GM18508 (cell line): ENCODE data around the gene SH3RF3.

Experiments used
- ATAC-seq: cut with Tn5 transposase; IDR thresholded peaks from one replicate; pipeline ENCODE4 v1.9.1; 2021; ENCODE audit warnings: moderate number of reproducible peaks; ENCODE audit not compliant: insufficient read depth, unreplicated experiment

Gene SH3RF3

DNA sequence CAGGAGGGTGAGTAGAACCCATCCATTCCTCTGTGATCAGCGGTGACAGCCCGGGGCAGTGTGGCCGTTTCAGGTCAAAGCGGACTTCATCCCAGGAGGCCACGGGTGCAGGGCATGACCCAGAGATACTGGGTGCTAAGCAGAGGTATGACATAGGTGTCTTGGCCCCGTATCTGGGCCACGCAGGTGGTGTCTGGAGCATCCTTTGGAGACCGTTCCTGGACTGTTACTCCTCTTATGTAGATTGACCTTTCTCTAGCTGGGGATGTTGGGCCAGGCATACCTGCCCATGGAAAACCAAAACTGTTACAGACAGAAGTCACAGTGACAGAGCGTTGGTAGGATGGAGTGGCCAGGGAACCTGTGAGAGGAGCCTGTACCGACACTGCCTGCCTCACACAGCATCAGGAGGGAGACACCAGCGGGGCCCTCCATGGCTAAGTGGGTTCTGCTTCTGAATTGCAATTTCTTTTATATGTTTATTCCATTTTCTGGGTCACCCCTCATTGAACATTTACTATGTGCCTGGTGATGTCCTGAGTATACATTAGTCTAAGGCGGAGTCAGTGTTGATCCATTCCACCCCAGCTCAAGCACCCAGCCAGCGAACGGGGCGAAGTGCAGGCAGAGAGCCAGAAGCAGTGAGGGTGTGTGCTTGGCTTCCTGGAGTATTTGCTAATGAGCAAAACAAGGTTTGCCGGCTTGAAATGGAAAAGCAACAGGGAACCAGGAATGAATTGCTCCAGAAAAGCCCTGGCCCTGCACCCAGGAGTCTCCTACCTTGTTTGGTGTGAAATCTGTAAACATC, 141.7 kb downstream of the SH3RF3 start:
- ATAC-seq = no peak

DNA sequence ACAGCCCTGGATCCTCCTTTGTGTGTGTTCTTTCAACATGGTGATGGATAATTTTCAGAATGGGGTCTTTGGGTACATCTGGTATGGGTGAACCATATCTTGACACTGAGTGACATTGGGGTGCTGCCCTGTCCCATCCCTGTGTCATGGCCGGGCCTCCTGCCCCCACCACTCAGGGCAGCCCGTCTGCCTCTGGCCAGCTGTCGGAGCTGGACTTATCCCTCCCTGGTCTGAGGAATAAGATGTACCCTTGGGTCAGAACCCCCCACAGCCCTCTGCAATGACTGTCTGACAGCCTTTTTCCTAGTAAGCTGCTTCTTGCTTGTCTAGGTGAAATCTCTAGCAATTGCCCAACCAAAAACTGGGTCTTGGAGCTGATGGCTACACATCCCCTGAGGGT, 142.9 kb downstream of the SH3RF3 start:
- no peak for ATAC-seq

DNA sequence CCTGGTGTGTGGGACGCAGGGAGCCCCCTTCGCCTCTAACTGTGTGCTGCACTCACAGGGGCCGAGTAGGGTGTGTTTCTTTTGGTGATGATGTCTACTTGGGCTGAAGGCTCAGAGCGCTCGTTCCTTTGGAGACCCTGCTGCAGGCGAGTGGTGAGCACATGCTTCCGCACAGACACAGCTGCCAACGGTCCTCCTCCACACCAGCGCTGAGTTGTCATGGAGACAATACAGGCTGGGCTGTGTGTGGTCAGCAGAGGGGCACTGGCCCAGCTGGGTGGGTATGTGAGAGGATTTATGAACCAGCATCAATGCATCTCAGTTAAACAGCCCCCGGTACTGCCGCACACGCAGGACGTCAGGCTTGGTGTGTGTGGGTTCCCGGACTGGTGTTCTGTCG, 143.5 kb downstream of the SH3RF3 start:
- ATAC-seq = no peak

DNA sequence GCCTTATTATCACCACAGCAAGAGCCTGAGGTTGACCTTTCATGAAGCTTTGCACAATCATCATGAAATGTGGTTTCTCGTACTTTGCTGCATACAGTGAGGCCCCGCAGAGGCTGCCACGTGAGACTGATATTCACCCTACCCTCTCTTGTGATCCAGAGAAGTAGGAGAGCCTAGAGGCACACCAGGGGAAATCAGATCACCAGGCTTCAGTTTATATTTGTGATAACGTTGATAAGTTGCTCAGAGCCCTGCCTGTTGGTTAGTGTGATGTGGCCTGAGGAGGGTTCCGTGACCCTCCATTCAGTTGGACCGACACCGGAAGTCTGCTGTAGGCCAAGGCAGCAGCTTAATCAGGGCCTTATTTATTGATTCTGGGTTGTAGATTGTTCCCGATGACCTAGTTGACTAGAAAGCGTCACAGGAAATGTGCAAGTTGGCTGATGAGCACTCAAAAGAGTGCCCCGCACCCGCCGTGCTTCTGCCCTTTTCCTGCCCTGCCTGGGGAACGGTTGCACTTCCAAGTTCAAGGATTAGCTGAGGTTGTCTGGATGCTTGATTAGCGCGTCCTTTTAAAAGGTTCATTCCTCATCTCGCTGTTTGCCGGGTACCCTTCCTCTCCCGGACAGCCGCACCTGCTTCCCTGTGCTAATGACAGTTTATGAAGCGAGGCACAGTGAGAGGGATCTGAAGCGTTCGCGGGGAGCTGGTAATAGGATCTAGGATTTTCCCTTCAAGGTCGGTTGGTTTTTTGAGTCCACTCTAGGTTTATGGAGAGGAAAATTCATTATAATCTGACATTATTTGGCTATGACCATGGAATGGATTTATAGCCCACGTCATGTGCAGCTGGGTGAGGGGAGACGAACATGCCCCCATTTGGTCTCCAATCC, 146.4 kb downstream of the SH3RF3 start:
- ATAC-seq = no peak

DNA sequence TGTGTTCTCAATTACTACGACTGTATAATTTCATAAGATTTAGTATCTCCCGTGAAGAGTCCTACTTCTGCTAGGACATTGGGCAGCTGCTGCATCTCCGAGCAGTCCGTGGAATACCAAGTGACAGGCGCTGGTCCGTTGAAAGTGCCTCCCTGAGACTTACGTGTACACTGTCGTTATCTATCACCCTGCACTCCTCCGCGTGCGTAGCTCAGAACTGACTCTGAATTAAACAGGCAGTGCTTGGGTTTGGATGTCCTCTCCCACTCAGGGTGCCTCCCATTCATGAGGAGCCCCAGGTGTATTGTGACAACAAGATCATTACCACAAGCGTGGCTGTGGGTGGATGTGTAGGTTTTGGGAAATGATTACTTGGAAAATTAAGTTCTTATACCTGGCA, 148.4 kb downstream of the SH3RF3 start:
- ATAC-seq = no peak

DNA sequence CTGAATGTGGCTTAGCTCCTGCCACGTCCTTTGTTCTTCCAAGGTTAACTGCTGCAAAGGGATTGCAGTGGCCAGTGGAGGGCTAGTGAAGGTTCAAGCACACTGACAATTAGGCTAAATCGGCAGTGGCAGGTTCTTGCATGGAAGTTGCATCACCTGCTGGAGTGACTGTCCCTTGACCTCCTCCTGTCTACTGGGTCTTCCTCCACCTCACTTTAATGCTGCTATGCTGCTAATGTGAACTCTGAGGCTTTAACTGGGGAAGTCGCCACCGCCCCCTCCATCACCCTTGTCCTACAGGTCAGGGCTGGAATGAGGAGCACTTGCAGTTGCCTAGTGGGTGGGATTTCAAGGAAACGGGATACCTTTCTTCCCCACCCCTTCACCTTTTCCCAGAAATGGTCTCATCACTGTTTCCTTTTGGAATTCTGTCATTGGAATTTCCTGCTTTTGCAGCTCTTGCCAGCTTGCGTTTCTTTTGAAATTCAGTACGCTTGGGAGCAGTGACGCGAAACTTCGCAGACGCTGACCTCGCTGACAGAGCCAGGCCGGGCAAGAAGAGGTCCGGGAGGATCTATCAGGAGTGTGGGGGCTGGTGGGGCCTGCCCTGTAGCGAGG, 150.3 kb downstream of the SH3RF3 start:
- no peak for ATAC-seq

DNA sequence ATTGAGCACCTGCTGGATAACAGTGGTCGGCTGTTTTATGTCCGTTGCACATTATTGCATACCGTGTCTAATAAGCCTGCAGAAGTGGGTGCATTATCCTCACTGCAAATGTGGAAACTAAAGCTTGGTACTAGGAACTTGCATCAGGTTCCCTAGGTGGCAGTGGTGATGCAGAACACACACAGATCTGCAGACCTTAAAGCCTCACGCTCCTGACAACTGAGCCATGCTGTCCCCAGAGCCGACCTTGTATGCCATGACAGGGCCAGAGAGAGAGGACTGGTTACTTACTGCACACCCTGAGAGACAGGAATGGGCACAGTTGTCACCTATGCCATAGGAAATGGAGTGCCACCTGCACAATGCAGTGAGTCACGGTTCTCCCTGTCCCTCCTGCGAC, 151.8 kb downstream of the SH3RF3 start:
- ATAC-seq = no peak

DNA sequence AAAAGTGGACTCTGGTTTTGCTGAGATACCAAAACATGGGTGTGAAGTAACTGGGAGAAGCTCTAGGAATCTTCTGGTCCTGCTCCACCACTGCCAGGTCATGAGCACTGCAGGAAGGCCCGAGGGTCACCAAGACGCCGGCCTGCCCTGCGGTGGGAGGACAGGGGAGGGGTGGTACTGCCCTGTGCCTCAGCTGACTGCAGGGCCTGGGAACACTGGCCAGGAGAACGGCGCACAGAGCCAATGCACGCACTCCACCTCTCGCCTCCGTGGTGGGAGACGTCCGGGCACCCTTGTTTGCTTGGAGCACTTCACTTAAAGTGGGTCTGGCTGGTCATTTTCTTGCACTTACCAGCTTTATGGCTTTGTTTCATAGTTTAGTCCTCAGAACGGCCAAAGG, 153.4 kb downstream of the SH3RF3 start:
- no peak for ATAC-seq

DNA sequence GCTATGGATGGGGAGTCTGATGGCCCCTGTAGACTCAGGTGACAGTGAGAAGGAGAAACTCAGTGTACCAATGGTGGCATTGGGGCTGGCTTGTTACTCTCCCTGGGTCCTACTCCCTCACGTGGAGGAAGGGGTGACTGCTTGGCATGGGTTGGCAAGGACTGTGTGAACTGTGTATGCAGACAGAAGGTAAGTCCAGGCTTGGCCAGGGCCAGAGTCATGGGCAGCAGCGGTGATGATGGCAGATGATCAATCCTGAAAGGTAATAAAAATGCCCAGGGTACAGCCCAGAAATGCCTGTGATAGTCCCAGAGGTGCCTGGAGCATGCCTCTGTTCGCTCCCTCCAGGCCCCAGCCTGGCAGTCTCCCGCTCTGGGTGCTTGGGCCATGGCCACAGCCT, 153.9 kb downstream of the SH3RF3 start:
- no peak for ATAC-seq

DNA sequence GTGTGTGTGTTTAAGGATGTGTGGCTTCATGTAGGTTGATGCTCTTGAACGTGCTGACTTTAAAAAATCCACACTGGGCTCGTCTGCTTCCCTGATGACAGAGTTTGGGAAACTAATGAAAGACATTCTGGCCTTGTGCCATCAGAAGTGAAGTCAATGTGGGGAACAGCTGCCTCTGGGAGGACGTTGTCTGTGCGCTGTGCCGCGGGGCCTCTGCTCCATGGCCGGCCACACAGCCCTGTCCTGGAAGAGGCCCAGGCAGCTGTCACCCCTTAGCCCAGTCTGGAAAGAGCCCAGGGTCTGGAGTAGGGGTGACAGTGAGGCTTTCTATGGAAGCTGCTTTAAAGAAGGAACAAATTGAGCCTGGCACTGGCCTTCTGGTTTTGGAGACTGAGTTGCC, 155.8 kb downstream of the SH3RF3 start:
- no peak for ATAC-seq

DNA sequence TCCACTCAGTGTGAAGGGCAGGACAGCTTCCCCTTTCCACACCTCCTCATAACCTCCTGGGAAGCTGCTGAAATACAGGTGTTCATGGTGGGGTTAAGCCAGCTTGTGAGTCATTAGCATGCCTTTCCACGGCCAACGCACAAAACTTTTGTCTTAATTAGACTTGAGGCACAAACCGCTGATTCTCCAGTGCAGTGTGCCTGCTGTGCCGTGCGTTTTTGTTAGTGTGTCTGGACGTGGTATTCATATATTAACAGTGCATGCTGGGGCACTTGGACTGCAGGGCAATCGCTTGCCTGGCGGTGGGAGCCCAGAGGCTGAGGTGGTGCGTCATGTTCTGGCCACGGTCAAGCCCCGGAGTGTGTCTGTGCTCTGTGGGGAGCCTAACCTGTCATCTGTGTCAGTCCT, 156.2 kb downstream of the SH3RF3 start:
- ATAC-seq = no peak

DNA sequence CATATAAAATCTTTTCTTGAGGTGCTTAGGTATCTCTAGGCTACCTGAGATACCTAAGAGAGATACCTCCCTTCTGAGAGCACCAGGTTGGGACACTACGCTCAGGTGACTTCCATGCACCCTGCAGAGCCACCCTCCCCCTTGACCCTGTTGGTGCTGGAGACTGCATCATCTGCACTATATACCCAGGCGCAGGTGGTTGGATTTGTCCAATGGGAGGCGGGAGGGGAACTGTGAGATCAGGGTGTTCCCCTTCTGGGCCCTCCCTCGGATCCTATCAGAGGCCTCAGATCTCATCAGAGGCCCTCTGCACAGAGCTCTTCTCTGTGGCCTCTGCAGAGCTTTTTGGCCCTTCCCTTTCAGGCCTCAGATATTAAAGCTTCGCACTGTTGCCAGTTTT, 158.4 kb downstream of the SH3RF3 start:
- no peak for ATAC-seq

DNA sequence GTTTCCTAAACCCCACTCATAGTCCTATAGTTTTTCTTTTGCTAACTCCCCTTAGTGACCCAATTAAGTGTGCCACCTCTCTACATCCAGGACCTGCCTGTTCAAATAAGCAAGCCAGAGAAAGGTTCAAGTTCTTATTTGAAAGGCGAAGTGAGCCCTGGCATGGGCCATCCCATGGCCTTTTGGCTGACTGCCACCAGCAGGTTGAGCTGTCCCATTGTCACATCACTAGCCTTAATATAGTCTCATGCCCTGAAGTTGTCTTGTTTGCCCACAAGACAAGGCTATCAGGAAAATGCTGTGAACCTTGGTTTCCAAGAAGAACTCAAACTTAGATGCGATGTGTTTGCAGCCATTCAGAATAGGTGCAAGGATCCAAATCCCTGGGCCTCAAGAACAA, 158.8 kb downstream of the SH3RF3 start:
- ATAC-seq = no peak

DNA sequence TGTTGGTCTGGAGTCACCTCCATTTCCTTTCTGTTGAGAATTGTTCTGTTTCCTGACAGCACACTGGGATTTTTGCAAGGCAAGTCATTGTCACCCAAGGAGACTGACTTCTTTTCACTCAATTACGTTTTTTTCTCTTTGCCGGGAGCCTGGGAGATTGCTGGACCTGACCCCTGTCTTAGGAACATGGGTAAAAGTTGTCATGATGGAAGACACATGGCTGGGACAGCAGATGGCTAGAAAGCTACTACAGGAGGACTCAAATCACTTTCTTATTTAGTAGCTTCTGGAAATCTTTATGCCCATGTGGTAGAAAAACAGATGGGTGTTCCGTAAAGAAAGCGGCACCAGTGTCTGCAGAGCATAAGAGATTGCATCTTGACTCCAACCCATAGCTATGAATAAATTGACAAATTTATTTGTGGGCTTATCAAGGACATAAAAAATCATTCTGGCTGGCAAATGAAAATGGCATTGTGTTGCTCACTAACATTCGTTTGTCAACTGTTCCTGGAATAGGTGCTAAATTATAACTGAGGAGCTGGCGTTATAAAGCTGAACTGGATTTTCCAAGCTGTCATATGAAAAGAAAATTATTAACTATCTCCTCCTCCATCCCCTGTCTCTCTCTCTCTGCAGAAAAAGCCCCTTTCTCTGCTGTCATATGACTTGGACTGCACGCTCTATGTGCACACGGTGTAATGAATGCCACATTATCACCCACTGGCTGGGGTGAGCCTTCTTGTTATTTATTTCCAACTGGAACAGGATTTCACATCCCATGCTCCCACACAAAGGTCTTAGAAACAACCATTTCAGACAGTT, 159.8 kb downstream of the SH3RF3 start:
- no peak for ATAC-seq

DNA sequence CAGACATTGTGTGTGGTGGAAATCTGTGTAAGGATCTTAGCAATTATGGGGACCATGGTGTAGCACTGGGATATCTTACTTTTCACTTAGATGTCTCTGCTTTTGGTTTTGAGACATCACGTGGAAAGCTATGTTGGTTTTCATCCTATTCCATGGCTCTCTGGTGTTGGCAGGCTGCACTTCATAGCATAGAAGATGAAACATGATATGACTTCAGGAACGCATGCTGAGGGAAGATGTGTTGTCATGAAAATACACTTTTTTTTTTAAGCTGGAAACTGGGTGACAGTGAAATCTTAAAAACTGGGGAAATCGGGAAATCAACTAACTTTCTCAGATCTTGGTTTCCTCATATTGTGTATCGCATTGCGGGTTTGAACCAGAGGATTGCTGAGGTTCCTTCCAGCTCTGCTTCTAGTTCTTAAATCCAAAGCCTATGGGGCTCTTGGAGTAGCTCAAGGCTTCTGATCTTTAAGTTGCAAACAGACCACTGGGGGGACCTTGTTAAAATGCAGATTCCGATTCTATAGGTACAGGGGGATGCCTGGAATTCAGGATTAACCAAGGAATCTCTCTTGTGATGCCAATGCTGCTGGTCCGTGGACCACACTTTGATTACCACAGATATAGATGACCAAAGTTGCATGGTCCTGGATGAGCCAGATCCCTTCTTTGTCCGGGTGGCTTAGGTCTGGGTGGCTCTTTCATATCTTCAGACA, 160.7 kb downstream of the SH3RF3 start:
- no peak for ATAC-seq

DNA sequence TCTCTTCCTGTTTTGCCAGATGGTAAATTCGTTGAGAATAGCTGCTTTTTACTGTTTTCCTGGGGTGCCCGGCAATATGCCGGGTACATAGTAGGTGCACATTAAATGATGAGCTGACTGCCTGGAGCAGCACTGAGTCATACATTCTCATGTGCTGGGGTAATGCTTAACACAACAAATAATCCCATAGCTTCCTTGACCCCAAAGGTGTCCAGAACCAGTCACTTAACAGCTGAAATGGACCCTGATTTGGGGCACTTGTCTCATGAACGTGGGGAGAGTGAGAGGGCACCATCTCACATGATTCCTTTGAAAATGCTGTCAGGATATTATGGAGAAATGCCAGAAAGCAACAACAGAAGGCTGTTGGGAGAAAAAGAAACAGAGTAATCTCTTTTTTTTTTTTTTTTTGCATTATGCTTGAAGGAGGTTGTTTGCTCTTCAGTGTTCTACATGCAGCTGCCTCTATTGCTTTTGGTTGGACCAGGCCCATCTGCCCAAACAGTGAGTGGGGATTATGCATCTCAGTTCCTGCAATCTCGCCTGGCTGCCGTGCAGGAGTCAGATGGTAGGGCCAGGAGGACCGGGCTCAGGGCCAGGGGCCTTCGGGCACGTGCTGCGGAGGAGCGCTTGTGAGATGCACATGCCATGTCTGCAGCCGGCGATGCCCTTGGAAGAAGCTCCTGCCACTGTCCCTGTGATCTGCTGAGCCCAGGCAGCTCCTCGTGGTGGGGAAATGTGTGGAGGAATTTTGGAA, 162.1 kb downstream of the SH3RF3 start:
- no peak for ATAC-seq

DNA sequence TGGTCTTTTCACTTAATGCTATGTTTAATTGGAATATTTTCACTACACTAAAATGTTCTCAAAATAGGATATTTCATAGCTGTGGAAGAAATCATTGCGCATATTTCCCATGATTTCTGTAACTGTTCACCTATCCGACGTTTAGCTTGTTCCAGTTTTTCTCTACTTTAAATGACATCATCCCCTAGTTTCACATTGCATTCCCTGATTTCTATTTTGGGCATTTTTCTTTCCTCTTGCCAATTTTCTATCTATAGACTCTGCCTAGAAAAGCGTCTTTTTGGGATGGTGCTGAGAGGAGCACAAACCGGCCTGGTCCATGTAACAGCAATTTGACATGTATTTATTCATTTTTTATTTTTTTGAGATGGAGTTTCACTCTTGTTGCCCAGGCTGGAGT, 163.4 kb downstream of the SH3RF3 start:
- no peak for ATAC-seq

DNA sequence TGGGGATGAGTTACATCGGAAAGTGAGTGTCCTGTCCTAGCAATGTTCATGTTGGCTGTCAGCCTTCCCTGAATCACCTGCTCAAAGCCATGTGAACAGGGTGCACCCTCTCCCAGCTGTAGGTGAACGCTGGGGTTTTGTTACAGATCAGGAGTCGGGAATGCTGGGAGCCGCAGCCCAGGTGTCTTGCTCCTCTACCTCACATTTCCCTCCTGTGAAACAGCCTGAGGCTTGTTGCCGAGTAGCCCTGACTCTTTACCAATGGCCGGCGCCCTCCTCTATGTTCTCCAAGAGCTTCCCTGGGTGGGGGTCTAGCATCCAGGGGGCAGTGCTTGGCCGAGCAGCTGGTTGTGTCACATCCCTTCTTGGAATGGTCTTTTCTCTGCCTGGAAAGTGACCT, 164.7 kb downstream of the SH3RF3 start:
- no peak for ATAC-seq

DNA sequence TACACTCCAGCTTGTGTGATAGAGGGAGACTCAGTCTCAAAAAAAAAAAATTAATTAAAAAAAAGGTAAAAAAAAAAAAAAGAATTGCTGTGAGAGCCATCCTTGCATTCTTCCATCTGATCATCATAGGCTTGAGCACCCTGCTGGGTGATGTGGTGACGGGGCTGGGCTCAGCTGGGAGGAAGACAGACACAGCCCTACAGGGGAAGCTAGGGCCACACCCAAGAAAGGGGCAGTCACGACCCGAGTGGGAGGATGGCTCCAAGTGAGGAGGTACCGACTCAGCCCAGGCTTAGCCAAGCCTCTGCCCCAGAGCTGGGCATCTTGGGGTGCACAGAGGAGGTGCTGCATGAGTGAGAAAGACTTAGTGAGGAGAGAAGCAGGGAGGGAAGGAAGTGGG, 165.5 kb downstream of the SH3RF3 start:
- ATAC-seq = no peak
